Ishikawa (cell line): Measurements from ENCODE around the gene CDK1.

Experiments
- EP300 ChIP-seq: IDR thresholded peaks from 2 replicates; pipeline ENCODE4 v1.6.1; 2012; ENCODE audit warnings: borderline replicate concordance
- TCF12 ChIP-seq: IDR thresholded peaks from 2 replicates; pipeline ENCODE4 v1.6.1; 2012; ENCODE audit warnings: low read depth

DNA sequence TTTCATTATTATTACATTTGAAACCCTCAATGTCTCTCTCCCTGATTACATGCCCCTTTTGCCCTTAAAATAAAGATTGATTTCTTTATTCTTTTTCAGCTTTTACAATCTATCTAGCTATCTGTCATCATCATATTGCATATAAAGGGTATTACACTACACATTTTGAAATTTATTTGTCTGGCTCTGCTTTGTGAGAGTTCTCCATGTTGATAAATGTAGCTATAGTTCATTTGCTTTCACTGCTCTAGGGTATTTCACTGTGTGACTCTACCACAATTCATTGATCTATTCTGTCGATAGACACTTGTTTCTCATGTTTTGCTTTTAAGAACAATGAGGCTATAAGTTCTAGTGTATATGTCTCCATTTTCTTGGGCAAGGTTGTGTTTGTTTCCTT is 25.6 kb downstream of the CDK1 start:
- TF ChIP-seq EP300 = no peak
- TF ChIP-seq TCF12 = no peak
